Measurements from ENCODE around the gene DGKD. TPM values are rescaled to one million over a fixed set of nuclear protein-coding genes. Genes with fewer than 3 reads are reported as not detected.

DGKD gene
- total and polyA plus RNA-seq, 10 of the 15 experiments (the other 5 are each of a cell fraction or from before 2014, with no cell fraction given): 2.7 to 81.9 (median 27.0) TPM

Small RNA genes lying within 50 kb of the gene (small RNA-seq; reads per million reads assigned to genes)
- not detected for gene RF00019

Other genes starting within 250 kb of the DGKD start
- 16.9 and 20.1 TPM in 2 replicates for gene ATG16L1, start 102.8 kb upstream of the DGKD start, total RNA-seq (2014; rRNA removed)
- gene ATG16L1, start 102.8 kb upstream of the DGKD start, total RNA-seq (2014; rRNA removed; fragmentation: Illumina TruSeq; extraction: Trizol): 16.3 and 17.3 TPM in 2 replicates
- gene ATG16L1, start 102.8 kb upstream of the DGKD start, total RNA-seq (2021): 25.1 and 26.6 TPM in 2 replicates
- 18.0 and 21.0 TPM in 2 replicates for gene ATG16L1, start 102.8 kb upstream of the DGKD start, polyA plus RNA-seq (2011; rRNA removed)
- gene ATG16L1, start 102.8 kb upstream of the DGKD start, polyA plus RNA-seq (2014; fragmentation: Illumina TruSeq; extraction: Trizol): 13.3 and 13.5 TPM in 2 replicates
- gene ATG16L1, start 102.8 kb upstream of the DGKD start, polyA plus RNA-seq (2014; fragmentation: Nextera tagmentation; extraction: Ambion mirVana): 1 to 10 TPM; 5.2 to 7.8 TPM
- 20.6 and 27.5 TPM in 2 replicates for gene ATG16L1, start 102.8 kb upstream of the DGKD start, polyA plus RNA-seq (2014; rRNA removed)
- gene ATG16L1, start 102.8 kb upstream of the DGKD start, polyA plus RNA-seq (2016; fragmentation: Nextera tagmentation; extraction: Ambion mirVana): 10 to 100 TPM; 13.8 to 14.9 TPM
- gene SAG, start 46.7 kb upstream of the DGKD start, total RNA-seq (2014; rRNA removed): not detected in 2 replicates
- gene SAG, start 46.7 kb upstream of the DGKD start, total RNA-seq (2014; rRNA removed; fragmentation: Illumina TruSeq; extraction: Trizol): not detected in 2 replicates
- gene SAG, start 46.7 kb upstream of the DGKD start, total RNA-seq (2021): 0.69 TPM in 1 of 2 replicates, not detected in the other
- gene SAG, start 46.7 kb upstream of the DGKD start, polyA plus RNA-seq (2011; rRNA removed): not detected in 2 replicates
- gene SAG, start 46.7 kb upstream of the DGKD start, polyA plus RNA-seq (2014; fragmentation: Illumina TruSeq; extraction: Trizol): 0.06 TPM in 1 of 2 replicates, not detected in the other
- gene SAG, start 46.7 kb upstream of the DGKD start, polyA plus RNA-seq (2014; fragmentation: Nextera tagmentation; extraction: Ambion mirVana): under 1 TPM in 1 of 2 experiments, not detected in 1; 0.47 TPM
- not detected in 2 replicates for gene SAG, start 46.7 kb upstream of the DGKD start, polyA plus RNA-seq (2014; rRNA removed)
- not detected for gene SAG, start 46.7 kb upstream of the DGKD start, polyA plus RNA-seq (2016; fragmentation: Nextera tagmentation; extraction: Ambion mirVana)
- 13.7 and 21.4 TPM in 2 replicates for gene USP40, start 212.3 kb downstream of the DGKD start, total RNA-seq (2014; rRNA removed)
- gene USP40, start 212.3 kb downstream of the DGKD start, total RNA-seq (2014; rRNA removed; fragmentation: Illumina TruSeq; extraction: Trizol): 15.3 and 16.8 TPM in 2 replicates
- 15.5 and 20.3 TPM in 2 replicates for gene USP40, start 212.3 kb downstream of the DGKD start, total RNA-seq (2021)
- gene USP40, start 212.3 kb downstream of the DGKD start, polyA plus RNA-seq (2011; rRNA removed): 15.7 and 19.3 TPM in 2 replicates
- 13.9 and 14.5 TPM in 2 replicates for gene USP40, start 212.3 kb downstream of the DGKD start, polyA plus RNA-seq (2014; fragmentation: Illumina TruSeq; extraction: Trizol)
- gene USP40, start 212.3 kb downstream of the DGKD start, polyA plus RNA-seq (2014; fragmentation: Nextera tagmentation; extraction: Ambion mirVana): 1 to 10 TPM; 3.4 to 6.3 TPM
- gene USP40, start 212.3 kb downstream of the DGKD start, polyA plus RNA-seq (2014; rRNA removed): 15.1 and 15.4 TPM in 2 replicates
- gene USP40, start 212.3 kb downstream of the DGKD start, polyA plus RNA-seq (2016; fragmentation: Nextera tagmentation; extraction: Ambion mirVana): 10 to 100 TPM; 17.8 to 20.8 TPM